Activated naive CD8-positive, alpha-beta T cell treated with anti-CD3 and anti-CD28 coated beads for 36 hours (primary cell): ENCODE measurements around the gene CLEC16A. TPM values are rescaled to one million over a fixed set of nuclear protein-coding genes. Genes with fewer than 3 reads are reported as not detected.
A peak's percentile ranks its signal among the peaks of the same experiment; 100 is the strongest.

Experiments used
- DNase-seq: peaks from one replicate; pipeline ENCODE4 v3.0.0; 2021
- H3K27ac Mint-ChIP-seq: one replicate; pipeline ENCODE4 v1.8.0; 2022; ENCODE audit warnings: mild to moderate bottlenecking, moderate library complexity, mixed read lengths
- H3K27me3 Mint-ChIP-seq: one replicate; pipeline ENCODE4 v1.8.0; 2022; ENCODE audit warnings: mild to moderate bottlenecking, mixed read lengths
- H3K36me3 Mint-ChIP-seq: one replicate; pipeline ENCODE4 v1.8.0; 2021; ENCODE audit warnings: mild to moderate bottlenecking, mixed read lengths
- H3K4me1 Mint-ChIP-seq: one replicate; pipeline ENCODE4 v1.8.0; 2021; ENCODE audit warnings: mixed read lengths
- H3K4me3 Mint-ChIP-seq: one replicate; pipeline ENCODE4 v1.8.0; 2022; ENCODE audit warnings: mild to moderate bottlenecking, moderate library complexity, mixed read lengths
- H3K9me3 Mint-ChIP-seq: one replicate; pipeline ENCODE4 v1.8.0; 2022; ENCODE audit warnings: mixed read lengths
- total RNA-seq, 2 experiments: library from RNA; stranded (reverse); gene quantifications; one replicate each; pipeline ENCODE4 v1.2.3, GENCODE V29; 2021

The CLEC16A gene
- total RNA-seq, 2 experiments from 2014 or later: 20.4 to 21.3 TPM

- Mint-ChIP-seq H3K27me3 (no peaks in the 10 kb centered on the region), H3K27ac (no peak overlapping the region), H3K36me3 (peaks cover 4% of the 10 kb centered on the region), H3K9me3 (peaks cover 9% of the 10 kb centered on the region), H3K4me3 (no peak overlapping the region), H3K4me1 (peaks cover 27% of the 10 kb centered on the region)
- no peak for DNase-seq
Observed at GRCh38 chr16:11204513-11205047, 260.2 kb downstream of the CLEC16A start.

DNA sequence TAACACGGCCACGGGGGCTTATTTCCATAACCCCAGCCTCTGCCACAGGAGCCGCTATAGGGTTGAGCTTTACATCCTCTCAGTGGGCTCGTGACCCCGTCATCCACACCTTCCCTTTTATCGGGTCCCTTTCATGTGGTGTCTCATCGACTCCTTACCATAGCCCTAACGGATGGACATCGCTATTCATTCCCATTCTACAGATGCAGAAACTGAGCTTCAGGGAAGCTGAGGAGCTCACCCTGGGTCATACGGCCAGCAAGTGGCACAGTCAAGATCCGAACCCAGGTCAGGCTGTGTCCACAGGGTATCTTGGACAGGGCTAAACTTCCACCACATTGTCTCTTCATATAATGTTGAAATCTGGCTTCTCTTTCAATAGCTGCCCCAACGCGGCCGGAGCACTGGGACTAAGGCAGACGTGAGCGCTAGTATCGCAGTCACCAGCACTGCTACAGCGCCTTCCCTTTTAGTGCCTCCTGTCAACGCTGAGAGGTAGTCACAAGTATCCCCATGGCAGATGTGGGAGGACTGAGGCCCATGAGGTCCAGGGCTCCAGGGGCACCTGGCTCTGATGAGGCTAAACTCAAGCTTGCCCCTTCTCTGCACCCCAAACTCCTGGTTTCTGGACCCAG, 260.8 kb downstream of the CLEC16A start:
- H3K27me3 Mint-ChIP-seq: no peaks in the 10 kb centered on the region
- H3K36me3 Mint-ChIP-seq: peaks cover 4% of the 10 kb centered on the region
- no peak overlapping the region for H3K27ac Mint-ChIP-seq
- peaks cover 27% of the 10 kb centered on the region for H3K4me1 Mint-ChIP-seq
- DNase-seq: no peak
- peaks cover 9% of the 10 kb centered on the region for H3K9me3 Mint-ChIP-seq
- no peak overlapping the region for H3K4me3 Mint-ChIP-seq

DNA sequence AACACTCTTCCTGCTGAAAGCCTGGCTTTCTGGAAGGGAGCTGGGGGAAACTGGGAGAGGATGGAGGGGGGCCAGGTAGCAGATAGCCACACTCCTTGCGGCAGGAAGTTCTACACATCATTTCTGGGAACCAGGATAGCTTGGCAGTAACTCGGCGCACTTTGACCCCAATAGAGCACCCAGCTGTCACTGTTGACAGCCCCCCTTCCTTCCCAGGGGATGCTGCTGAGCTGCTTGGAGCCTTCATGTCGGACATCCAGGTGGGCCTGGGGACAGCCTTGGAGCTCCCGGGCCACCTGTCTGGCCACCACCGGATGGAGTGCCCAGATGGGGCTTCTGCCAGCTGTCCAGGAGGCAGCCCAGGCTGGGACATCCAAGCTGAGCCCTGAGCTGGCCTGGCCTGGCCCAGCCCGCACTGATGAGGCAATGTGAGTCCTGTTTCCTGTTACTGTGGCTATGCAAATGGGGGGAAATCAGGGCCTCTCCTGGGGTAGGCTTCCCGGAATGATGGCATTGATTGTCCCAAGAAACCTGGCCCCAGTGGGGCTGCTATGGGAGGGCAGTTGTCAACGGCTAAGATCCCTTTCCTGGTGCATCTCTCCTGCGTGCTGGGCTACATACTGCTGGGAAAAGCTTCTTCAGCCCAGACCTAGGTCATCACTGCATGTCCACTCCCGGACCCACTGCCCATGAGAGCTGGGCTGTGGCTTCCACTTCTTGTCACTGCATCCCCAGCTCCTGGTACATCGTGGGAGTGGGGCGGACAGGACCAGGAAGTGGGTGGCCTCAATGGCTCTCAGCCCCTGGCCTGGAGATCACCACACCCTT, 261.6 kb downstream of the CLEC16A start:
- peaks cover 2% of the 10 kb centered on the region for H3K27me3 Mint-ChIP-seq
- peaks cover 4% of the 10 kb centered on the region for H3K36me3 Mint-ChIP-seq
- peak overlapping the region; percentile 92 for H3K27ac Mint-ChIP-seq
- peaks cover 27% of the 10 kb centered on the region for H3K4me1 Mint-ChIP-seq
- no peak overlapping the region for H3K4me3 Mint-ChIP-seq
- peak; percentile 10 for DNase-seq
- peaks cover 9% of the 10 kb centered on the region for H3K9me3 Mint-ChIP-seq

GRCh38 chr16:11207646-11208045, 263.3 kb downstream of the CLEC16A start:
- Mint-ChIP-seq H3K9me3 (peaks cover 9% of the 10 kb centered on the region), H3K36me3 (peaks cover 4% of the 10 kb centered on the region), H3K4me3 (no peak overlapping the region), H3K4me1 (peaks cover 30% of the 10 kb centered on the region), H3K27ac (no peak overlapping the region), H3K27me3 (peaks cover 3% of the 10 kb centered on the region)
- DNase-seq: no peak

DNA sequence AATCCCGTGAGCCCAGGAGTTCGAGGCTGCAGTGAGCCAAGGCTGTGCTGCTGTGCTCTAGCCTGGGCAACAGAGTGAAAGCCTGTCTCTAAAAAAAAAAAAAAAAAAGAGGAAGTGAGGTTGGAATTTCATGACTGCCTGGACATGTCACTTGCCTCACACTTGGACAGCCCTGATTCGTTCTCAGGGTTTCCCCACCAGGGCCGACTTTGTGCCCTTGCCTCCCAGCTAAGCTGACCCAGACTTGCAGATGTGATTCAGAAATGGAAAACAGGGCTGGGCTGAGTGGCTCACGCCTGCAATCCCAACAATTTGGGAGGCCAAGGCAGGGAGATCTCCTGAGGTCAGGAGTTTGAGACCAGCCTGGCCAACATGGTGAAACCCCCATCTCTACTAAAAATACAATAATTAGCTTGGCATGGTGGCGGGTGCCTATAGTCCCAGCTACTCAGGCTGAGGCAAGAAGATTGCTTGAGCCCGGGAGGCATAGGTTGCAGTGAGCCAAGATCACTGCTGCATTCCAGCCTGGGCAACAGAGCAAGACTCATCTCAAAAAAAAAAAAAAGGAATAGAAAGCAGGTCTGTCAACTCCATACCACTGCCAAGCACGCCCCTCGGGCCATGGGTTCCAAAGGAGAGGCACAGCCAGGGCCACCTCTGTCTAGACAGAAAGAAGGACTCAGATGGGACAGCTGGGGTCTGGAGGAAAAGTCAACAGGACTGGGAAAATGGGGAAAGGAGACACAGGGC, 264.7 kb downstream of the CLEC16A start:
- Mint-ChIP-seq H3K9me3 (peaks cover 9% of the 10 kb centered on the region), H3K4me1 (peaks cover 27% of the 10 kb centered on the region), H3K27me3 (peaks cover 3% of the 10 kb centered on the region), H3K27ac (no peak overlapping the region), H3K36me3 (peaks cover 4% of the 10 kb centered on the region), H3K4me3 (no peak overlapping the region)
- no peak for DNase-seq

- Mint-ChIP-seq H3K36me3 (peaks cover 4% of the 10 kb centered on the region), H3K9me3 (peaks cover 9% of the 10 kb centered on the region), H3K4me3 (no peak overlapping the region), H3K27ac (no peak overlapping the region), H3K4me1 (peaks cover 20% of the 10 kb centered on the region), H3K27me3 (peaks cover 3% of the 10 kb centered on the region)
- DNase-seq: no peak
Observed at GRCh38 chr16:11210260-11210659, 265.9 kb downstream of the CLEC16A start.

DNA sequence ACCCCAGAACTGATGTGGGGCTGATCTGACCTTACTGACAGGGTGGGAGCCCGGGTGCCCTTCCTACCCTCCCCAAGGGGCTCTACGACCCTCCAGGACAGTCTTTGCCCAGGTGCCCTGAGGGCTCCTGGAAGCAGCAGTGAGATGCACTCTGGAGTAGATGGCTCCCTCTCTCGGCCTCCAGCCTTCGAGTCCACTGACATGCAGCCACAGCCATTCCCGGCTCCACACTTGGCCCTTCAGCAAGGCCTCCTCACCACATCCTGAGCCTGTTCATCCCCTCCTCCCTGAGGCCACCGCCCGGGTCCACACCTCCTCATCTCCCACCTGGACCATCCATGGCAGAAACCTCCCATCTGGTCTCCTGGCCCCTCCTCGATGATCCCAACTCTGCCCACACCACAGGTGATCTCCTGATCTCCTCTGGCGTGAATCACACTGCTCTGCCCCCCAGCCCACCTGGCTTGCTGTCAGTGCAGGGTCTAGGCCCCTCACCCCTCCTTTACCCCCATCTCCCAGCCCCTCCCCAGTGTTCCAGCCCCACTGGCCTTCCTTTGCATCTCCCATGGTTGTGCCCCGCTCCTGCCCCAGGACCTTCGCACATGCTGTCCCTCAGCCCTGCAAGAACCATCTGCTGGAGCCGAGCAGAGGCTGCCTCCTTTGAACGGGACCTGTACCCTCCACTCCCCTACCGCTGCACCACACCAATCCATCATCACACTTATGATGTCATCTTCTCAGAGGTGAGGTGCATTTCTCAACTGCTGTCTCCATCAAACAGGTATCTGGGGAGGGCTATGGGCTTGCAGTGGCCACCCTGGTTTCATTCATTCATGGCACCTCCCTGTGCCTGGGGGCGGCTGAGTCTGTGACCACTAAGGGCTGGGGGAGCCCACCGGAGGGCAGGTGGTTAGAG, 267.0 kb downstream of the CLEC16A start:
- H3K27ac Mint-ChIP-seq: no peak overlapping the region

GRCh38 chr16:11211977-11212797, 267.8 kb downstream of the CLEC16A start:
- no peak for DNase-seq
- Mint-ChIP-seq H3K27ac (no peak overlapping the region), H3K36me3 (peaks cover 8% of the 10 kb centered on the region), H3K27me3 (peaks cover 3% of the 10 kb centered on the region), H3K9me3 (peaks cover 16% of the 10 kb centered on the region), H3K4me1 (peaks cover 5% of the 10 kb centered on the region), H3K4me3 (no peak overlapping the region)

More for the DNA sequence above, 267.0 kb downstream of the CLEC16A start:
- Mint-ChIP-seq H3K27me3 (peaks cover 3% of the 10 kb centered on the region), H3K36me3 (peaks cover 9% of the 10 kb centered on the region), H3K4me1 (peaks cover 14% of the 10 kb centered on the region), H3K9me3 (peaks cover 16% of the 10 kb centered on the region), H3K4me3 (no peak overlapping the region)
- DNase-seq: no peak

- no peak overlapping the region for H3K4me3 Mint-ChIP-seq
- peaks cover 3% of the 10 kb centered on the region for H3K27me3 Mint-ChIP-seq
- H3K4me1 Mint-ChIP-seq: peaks cover 5% of the 10 kb centered on the region
- no peak overlapping the region for H3K27ac Mint-ChIP-seq
- DNase-seq: no peak
- H3K36me3 Mint-ChIP-seq: peaks cover 8% of the 10 kb centered on the region
- H3K9me3 Mint-ChIP-seq: peaks cover 16% of the 10 kb centered on the region
Observed at GRCh38 chr16:11212798-11213196, 268.4 kb downstream of the CLEC16A start.

GRCh38 chr16:11213373-11213772, 269.0 kb downstream of the CLEC16A start:
- H3K4me3 Mint-ChIP-seq: no peak overlapping the region
- H3K9me3 Mint-ChIP-seq: peaks cover 18% of the 10 kb centered on the region
- H3K27me3 Mint-ChIP-seq: peaks cover 3% of the 10 kb centered on the region
- H3K27ac Mint-ChIP-seq: no peak overlapping the region
- H3K4me1 Mint-ChIP-seq: peaks cover 6% of the 10 kb centered on the region
- peaks cover 10% of the 10 kb centered on the region for H3K36me3 Mint-ChIP-seq
- no peak for DNase-seq

GRCh38 chr16:11213799-11214198, 269.4 kb downstream of the CLEC16A start:
- peaks cover 8% of the 10 kb centered on the region for H3K4me1 Mint-ChIP-seq
- H3K27ac Mint-ChIP-seq: no peak overlapping the region

DNA sequence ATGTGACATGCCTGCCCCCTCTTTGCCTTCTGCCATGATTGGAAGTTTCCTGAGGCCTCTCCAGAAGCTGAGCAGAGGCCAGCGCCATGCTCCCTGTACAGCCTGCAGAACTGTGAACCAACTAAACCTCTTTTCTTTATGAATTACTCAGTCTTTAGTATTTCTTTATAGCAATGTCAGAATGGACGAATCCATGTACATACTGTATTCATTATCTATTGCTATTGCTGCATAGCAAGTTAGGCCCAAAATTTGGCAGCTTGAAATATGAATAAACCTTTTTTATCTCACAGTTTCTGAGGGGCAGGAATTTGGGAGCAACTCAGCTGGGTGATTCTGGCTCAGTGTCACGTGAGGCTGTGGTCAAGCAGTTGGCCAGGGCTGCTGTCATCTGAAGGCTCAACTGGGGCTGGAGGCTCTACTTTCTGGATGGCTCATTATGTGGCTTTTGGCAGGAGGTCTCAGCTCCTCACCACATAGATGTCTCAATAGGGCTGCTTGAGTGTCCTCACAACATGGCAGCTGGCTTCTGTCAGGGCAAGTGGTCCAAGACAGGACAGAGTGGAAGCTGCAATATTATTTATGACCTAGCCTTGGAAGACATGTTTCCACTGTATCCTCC, 271.7 kb downstream of the CLEC16A start:
- no peak overlapping the region for H3K27ac Mint-ChIP-seq
- H3K4me3 Mint-ChIP-seq: no peak overlapping the region
- peaks cover 13% of the 10 kb centered on the region for H3K36me3 Mint-ChIP-seq
- DNase-seq: no peak
- no peaks in the 10 kb centered on the region for H3K27me3 Mint-ChIP-seq
- H3K4me1 Mint-ChIP-seq: peaks cover 11% of the 10 kb centered on the region
- peaks cover 22% of the 10 kb centered on the region for H3K9me3 Mint-ChIP-seq

More at GRCh38 chr16:11213799-11214198, 269.4 kb downstream of the CLEC16A start:
- Mint-ChIP-seq H3K36me3 (peaks cover 13% of the 10 kb centered on the region), H3K27me3 (peaks cover 3% of the 10 kb centered on the region), H3K9me3 (peaks cover 22% of the 10 kb centered on the region), H3K4me3 (no peak overlapping the region)
- no peak for DNase-seq
